Measurements from ENCODE around the gene PBX1. TPM values are rescaled to one million over a fixed set of nuclear protein-coding genes. Genes with fewer than 3 reads are reported as not detected.

PBX1 gene
- total RNA-seq, 2 donors from 2014 or later: 59.9 to 79.2 TPM

- no peaks in the 10 kb centered on the region for H3K27me3 Mint-ChIP-seq (ENCODE audit: insufficient read depth)
- Histone ChIP-seq H3K36me3 (ENCODE audit: control insufficient read depth, insufficient read depth, low read length) (no peaks in the 10 kb centered on the region), H3K27ac (ENCODE audit: low read depth, low read length) (no peak overlapping the region), H3K27me3 (ENCODE audit: control insufficient read depth, insufficient read depth, low read length, poor library complexity, severe bottlenecking) (no peaks in the 10 kb centered on the region), H3K9ac (ENCODE audit: extremely low read depth, low read length, poor library complexity, severe bottlenecking) (no peak overlapping the region), H3K9me3 (ENCODE audit: control insufficient read depth, low read length) (no peaks in the 10 kb centered on the region), H3K4me1 (ENCODE audit: control insufficient read depth, insufficient read depth, low read length) (peaks cover 20% of the 10 kb centered on the region), H3K4me3 (ENCODE audit: low read length) (no peak overlapping the region)
- TF ChIP-seq CTCF (conservative IDR thresholded peaks at IDR 0.05): no peak
- H3K4me1 Mint-ChIP-seq: peaks cover 28% of the 10 kb centered on the region
- 88 to 96% methylated on average over 4 to 6 of the region's 7 CpGs for WGBS, 2 experiments (ENCODE audit: insufficient coverage in 1 of 2, insufficient read length in 1 of 2)
- no peaks in the 10 kb centered on the region for H3K9me3 Mint-ChIP-seq
- no peak for DNase-seq
- H3K4me3 Mint-ChIP-seq: no peak overlapping the region
- H3K36me3 Mint-ChIP-seq (ENCODE audit: low read depth): peaks cover 34% of the 10 kb centered on the region
- no peak overlapping the region for H3K27ac Mint-ChIP-seq
Measured at GRCh38 chr1:164802529-164803282, 243.7 kb downstream of the PBX1 start.

- no peak overlapping the region for H3K27ac Mint-ChIP-seq
- H3K4me3 ChIP-seq (ENCODE audit: low read length): no peak overlapping the region
- no peak overlapping the region for H3K27ac ChIP-seq (ENCODE audit: low read depth, low read length)
Measured at GRCh38 chr1:164803366-164803765, 244.4 kb downstream of the PBX1 start.

GRCh38 chr1:164804366-164804765 is 245.4 kb downstream of the PBX1 start:
- H3K36me3 Mint-ChIP-seq (ENCODE audit: low read depth): peaks cover 44% of the 10 kb centered on the region
- 88% methylated on average over 2 of the region's 2 CpGs; no CpG with 5 or more reads in 1 of the 2 experiments for WGBS, 2 experiments (ENCODE audit: insufficient coverage in 1 of 2, insufficient read length in 1 of 2)

More at GRCh38 chr1:164803366-164803765, 244.4 kb downstream of the PBX1 start:
- Mint-ChIP-seq H3K4me3 (no peak overlapping the region), H3K4me1 (peaks cover 28% of the 10 kb centered on the region), H3K27me3 (ENCODE audit: insufficient read depth) (no peaks in the 10 kb centered on the region), H3K36me3 (ENCODE audit: low read depth) (peaks cover 40% of the 10 kb centered on the region), H3K9me3 (no peaks in the 10 kb centered on the region)
- Histone ChIP-seq H3K27me3 (ENCODE audit: control insufficient read depth, insufficient read depth, low read length, poor library complexity, severe bottlenecking) (no peaks in the 10 kb centered on the region), H3K9me3 (ENCODE audit: control insufficient read depth, low read length) (no peaks in the 10 kb centered on the region), H3K9ac (ENCODE audit: extremely low read depth, low read length, poor library complexity, severe bottlenecking) (no peak overlapping the region), H3K4me1 (ENCODE audit: control insufficient read depth, insufficient read depth, low read length) (peaks cover 20% of the 10 kb centered on the region), H3K36me3 (ENCODE audit: control insufficient read depth, insufficient read depth, low read length) (no peaks in the 10 kb centered on the region)
- TF ChIP-seq CTCF (conservative IDR thresholded peaks at IDR 0.05): no peak
- no peak for DNase-seq
- 97% methylated on average over 5 of the region's 5 CpGs; no CpG with 5 or more reads in 1 of the 2 experiments for WGBS, 2 experiments (ENCODE audit: insufficient coverage in 1 of 2, insufficient read length in 1 of 2)

More at GRCh38 chr1:164804366-164804765, 245.4 kb downstream of the PBX1 start:
- Histone ChIP-seq H3K9ac (ENCODE audit: extremely low read depth, low read length, poor library complexity, severe bottlenecking) (no peak overlapping the region), H3K4me1 (ENCODE audit: control insufficient read depth, insufficient read depth, low read length) (peaks cover 20% of the 10 kb centered on the region), H3K4me3 (ENCODE audit: low read length) (no peak overlapping the region), H3K9me3 (ENCODE audit: control insufficient read depth, low read length) (no peaks in the 10 kb centered on the region), H3K27ac (ENCODE audit: low read depth, low read length) (no peak overlapping the region), H3K27me3 (ENCODE audit: control insufficient read depth, insufficient read depth, low read length, poor library complexity, severe bottlenecking) (no peaks in the 10 kb centered on the region), H3K36me3 (ENCODE audit: control insufficient read depth, insufficient read depth, low read length) (no peaks in the 10 kb centered on the region)
- no peak overlapping the region for H3K27ac Mint-ChIP-seq
- no peak for DNase-seq
- no peaks in the 10 kb centered on the region for H3K27me3 Mint-ChIP-seq (ENCODE audit: insufficient read depth)
- H3K4me3 Mint-ChIP-seq: no peak overlapping the region
- H3K9me3 Mint-ChIP-seq: no peaks in the 10 kb centered on the region
- H3K4me1 Mint-ChIP-seq: peaks cover 28% of the 10 kb centered on the region
- TF ChIP-seq CTCF (conservative IDR thresholded peaks at IDR 0.05): no peak

Data from endodermal cell (in vitro differentiated cells).